ENCODE measurements around the gene PPM1N. TPM values are rescaled to one million over a fixed set of nuclear protein-coding genes. Genes with fewer than 3 reads are reported as not detected.

PPM1N gene
- total RNA-seq, 2 experiments from 2014 or later: 3.3 to 3.5 TPM

- CTCF ChIA-PET: interaction anchor here (1.0 to 6.5 kb wide), 3 partner anchors 12 to 27 kb away, joined by 5 to 51 read pairs (median 5); partner anchors contain the start of gene FOSB
- Histone ChIP-seq H3K36me3 (ENCODE audit: insufficient read depth, low read length) (peaks cover 3% of the 10 kb centered on the region), H3K4me1 (ENCODE audit: insufficient read depth, low read length) (peaks cover 64% of the 10 kb centered on the region), H3K4me3 (ENCODE audit: low read length) (peak overlapping the region; percentile 70), H3K9me3 (ENCODE audit: control insufficient read depth in 1 of 2, insufficient read depth in 1 of 2, low read length in 2 of 2) (no peaks in the 10 kb centered on the region), H3K27me3 (ENCODE audit: control insufficient read depth in 1 of 2, insufficient read depth in 2 of 2, low read length in 2 of 2) (peaks cover 0 to 2% of the 10 kb centered on the region in 2 experiments), H3K27ac (ENCODE audit: low read depth in 1 of 2, low read length in 2 of 2) (peak overlapping the region; percentile 96 to 99)
- Mint-ChIP-seq H3K27me3 (no peaks in the 10 kb centered on the region), H3K27ac (peak overlapping the region; percentile 98), H3K4me3 (peak overlapping the region; percentile 88), H3K9me3 (no peaks in the 10 kb centered on the region), H3K4me1 (ENCODE audit: low read depth) (peaks cover 56% of the 10 kb centered on the region), H3K36me3 (ENCODE audit: low read depth) (peaks cover 14% of the 10 kb centered on the region)
- ATAC-seq (ENCODE audit: poor library complexity) (peak; percentile 58), DNase-seq (peak in 11 of 14 experiments; percentile 31 to 89 (median 56))
- POLR2A ChIA-PET: interaction anchor here (5.4 kb wide), 1 partner anchor 16 kb away, joined by 38 read pairs; the partner anchor contains the start of gene FOSB
- TF ChIP-seq, protein P1, sequence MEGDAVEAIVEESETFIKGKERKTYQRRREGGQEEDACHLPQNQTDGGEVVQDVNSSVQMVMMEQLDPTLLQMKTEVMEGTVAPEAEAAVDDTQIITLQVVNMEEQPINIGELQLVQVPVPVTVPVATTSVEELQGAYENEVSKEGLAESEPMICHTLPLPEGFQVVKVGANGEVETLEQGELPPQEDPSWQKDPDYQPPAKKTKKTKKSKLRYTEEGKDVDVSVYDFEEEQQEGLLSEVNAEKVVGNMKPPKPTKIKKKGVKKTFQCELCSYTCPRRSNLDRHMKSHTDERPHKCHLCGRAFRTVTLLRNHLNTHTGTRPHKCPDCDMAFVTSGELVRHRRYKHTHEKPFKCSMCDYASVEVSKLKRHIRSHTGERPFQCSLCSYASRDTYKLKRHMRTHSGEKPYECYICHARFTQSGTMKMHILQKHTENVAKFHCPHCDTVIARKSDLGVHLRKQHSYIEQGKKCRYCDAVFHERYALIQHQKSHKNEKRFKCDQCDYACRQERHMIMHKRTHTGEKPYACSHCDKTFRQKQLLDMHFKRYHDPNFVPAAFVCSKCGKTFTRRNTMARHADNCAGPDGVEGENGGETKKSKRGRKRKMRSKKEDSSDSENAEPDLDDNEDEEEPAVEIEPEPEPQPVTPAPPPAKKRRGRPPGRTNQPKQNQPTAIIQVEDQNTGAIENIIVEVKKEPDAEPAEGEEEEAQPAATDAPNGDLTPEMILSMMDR (IDR thresholded peaks at IDR 0.05): no peak
- intact Hi-C loops (cut with DNase I, micrococcal nuclease): loop anchor here (1.0 kb wide), 1 partner anchor 16 kb away; the partner anchor contains the start of gene FOSB (in 2 of the 2)
Observed at GRCh38 chr19:45451131-45451849, 47.0 kb upstream of the PPM1N start.

GRCh38 chr19:45451850-45452387 lies 46.3 kb upstream of the PPM1N start:
- intact Hi-C loops (cut with DNase I, micrococcal nuclease): loop anchor here (1.0 kb wide), 1 partner anchor 15 kb away; the partner anchor contains the start of gene FOSB (in 2 of the 2)
- Histone ChIP-seq H3K4me1 (ENCODE audit: insufficient read depth, low read length) (peaks cover 64% of the 10 kb centered on the region), H3K27ac (ENCODE audit: low read depth in 1 of 2, low read length in 2 of 2) (peak overlapping the region in 1 of 2 donors; percentile 99), H3K4me3 (ENCODE audit: low read length) (no peak overlapping the region), H3K36me3 (ENCODE audit: insufficient read depth, low read length) (peaks cover 3% of the 10 kb centered on the region), H3K27me3 (ENCODE audit: control insufficient read depth in 1 of 2, insufficient read depth in 2 of 2, low read length in 2 of 2) (peaks cover 0 to 2% of the 10 kb centered on the region in 2 experiments), H3K9me3 (ENCODE audit: control insufficient read depth in 1 of 2, insufficient read depth in 1 of 2, low read length in 2 of 2) (no peaks in the 10 kb centered on the region)
- POLR2A ChIA-PET: interaction anchor here (5.4 kb wide), 1 partner anchor 16 kb away, joined by 38 read pairs; the partner anchor contains the start of gene FOSB
- no peaks in the 10 kb centered on the region for H3K27me3 Mint-ChIP-seq
- H3K36me3 Mint-ChIP-seq (ENCODE audit: low read depth): peaks cover 14% of the 10 kb centered on the region
- H3K9me3 Mint-ChIP-seq: no peaks in the 10 kb centered on the region
- ATAC-seq (ENCODE audit: poor library complexity) (no peak), DNase-seq (no peak)
- CTCF ChIA-PET: interaction anchor here (1.0 to 6.5 kb wide), 5 partner anchors 13 to 27 kb away, joined by 4 to 51 read pairs (median 5); partner anchors contain the start of gene FOSB
- TF ChIP-seq, protein P1 (IDR thresholded peaks at IDR 0.05): no peak
- H3K4me1 Mint-ChIP-seq (ENCODE audit: low read depth): peaks cover 56% of the 10 kb centered on the region
- peak overlapping the region; percentile 98 for H3K27ac Mint-ChIP-seq
- peak overlapping the region; percentile 88 for H3K4me3 Mint-ChIP-seq

GRCh38 chr19:45455707-45456499 lies 42.3 kb upstream of the PPM1N start:
- TF ChIP-seq, protein P1 (IDR thresholded peaks at IDR 0.05): no peak
- Histone ChIP-seq H3K27me3 (ENCODE audit: control insufficient read depth in 1 of 2, insufficient read depth in 2 of 2, low read length in 2 of 2) (peaks cover 0 to 2% of the 10 kb centered on the region in 2 experiments), H3K4me1 (ENCODE audit: insufficient read depth, low read length) (peaks cover 37% of the 10 kb centered on the region), H3K4me3 (ENCODE audit: low read length) (no peak overlapping the region), H3K27ac (ENCODE audit: low read depth in 1 of 2, low read length in 2 of 2) (no peak overlapping the region), H3K36me3 (ENCODE audit: insufficient read depth, low read length) (no peaks in the 10 kb centered on the region), H3K9me3 (ENCODE audit: control insufficient read depth in 1 of 2, insufficient read depth in 1 of 2, low read length in 2 of 2) (no peaks in the 10 kb centered on the region)
- Mint-ChIP-seq H3K27me3 (no peaks in the 10 kb centered on the region), H3K27ac (peak overlapping the region; percentile 70), H3K4me3 (peak overlapping the region; percentile 38), H3K36me3 (ENCODE audit: low read depth) (peaks cover 6% of the 10 kb centered on the region), H3K9me3 (no peaks in the 10 kb centered on the region), H3K4me1 (ENCODE audit: low read depth) (peaks cover 36% of the 10 kb centered on the region)
- intact Hi-C loops (cut with DNase I, micrococcal nuclease): loop anchor here (1.0 to 2.0 kb wide), 2 partner anchors 9 to 17 kb away; no protein-coding TSS in a partner anchor
- ChIA-PET POLR2A (interaction anchor here (0.9 to 1.3 kb wide), 3 partner anchors 12 to 17 kb away, joined by 3 to 6 read pairs (median 4); partner anchors contain the start of gene FOSB), CTCF (interaction anchor here (1.6 to 6.5 kb wide), 3 partner anchors 12 to 23 kb away, joined by 6 to 51 read pairs (median 29); partner anchors contain the start of gene FOSB)
- DNase-seq (peak in 11 of 14 experiments; percentile 32 to 93 (median 49)), ATAC-seq (ENCODE audit: poor library complexity) (peak; percentile 32)
